Measurements from ENCODE around the gene PSMB2.

The PSMB2 gene

GRCh38 chr1:35641233-35641866 is at the start of gene PSMB2 (continued):
- no peak for TF ChIP-seq ZNF585B (tag by site-specific recombination; IDR thresholded peaks at IDR 0.05)
- no peak for TF ChIP-seq ELK4 (IDR thresholded peaks at IDR 0.05; ENCODE audit: borderline replicate concordance, low read depth, low read length)
- TF ChIP-seq ATF2 (tag by site-specific recombination; IDR thresholded peaks at IDR 0.05; ENCODE audit: low read depth): peak; percentile 19; the same call in 1 of the 2 replicates
- TF ChIP-seq ZNF132 (tag by site-specific recombination; IDR thresholded peaks at IDR 0.05; ENCODE audit: borderline replicate concordance): no peak
- TF ChIP-seq PRDM10 (tag by site-specific recombination; IDR thresholded peaks at IDR 0.05): no peak
- peak; percentile 12; the same call in 1 of the 2 replicates for TF ChIP-seq ZNF394 (tag by site-specific recombination; IDR thresholded peaks at IDR 0.05; ENCODE audit: borderline replicate concordance)
- TF ChIP-seq ZNF785 (tag by site-specific recombination; IDR thresholded peaks at IDR 0.05): no peak
- TF ChIP-seq KLF16 (tag by site-specific recombination; IDR thresholded peaks at IDR 0.05): peak; percentile 28
- no peak for TF ChIP-seq ZNF670 (tag by site-specific recombination; IDR thresholded peaks at IDR 0.05; ENCODE audit: low read depth)
- TF ChIP-seq ZNF391 (tag by site-specific recombination; IDR thresholded peaks at IDR 0.05; ENCODE audit: borderline replicate concordance, low read depth): 0 out of 2 replicates have a peak, but pooled peaks have one; percentile 18
- no peak for TF ChIP-seq ZNF654 (tag by site-specific recombination; IDR thresholded peaks at IDR 0.05; ENCODE audit: low read depth)
- no peak for TF ChIP-seq ZNF596 (tag by site-specific recombination; IDR thresholded peaks at IDR 0.05)
- TF ChIP-seq ZBTB20 (tag by site-specific recombination; IDR thresholded peaks at IDR 0.05): peak; percentile 45; the same call in 1 of the 2 replicates
- TF ChIP-seq ZSCAN30 (tag by site-specific recombination; IDR thresholded peaks at IDR 0.05): peak; percentile 37; the same call in 1 of the 2 replicates
- 0 out of 2 replicates have a peak, but pooled peaks have one; percentile 15 for TF ChIP-seq KLF10 (tag by site-specific recombination; IDR thresholded peaks at IDR 0.05)
- TF ChIP-seq ZNF830 (tag by site-specific recombination; IDR thresholded peaks at IDR 0.05; ENCODE audit: low read depth): no peak
- TF ChIP-seq ZNF211 (tag by site-specific recombination; IDR thresholded peaks at IDR 0.05; ENCODE audit: low read depth): no peak
- no peak for TF ChIP-seq ZBTB7A (tag by site-specific recombination; IDR thresholded peaks at IDR 0.05; ENCODE audit: low read depth)
- peak; percentile 35; the same call in 1 of the 2 replicates for TF ChIP-seq SP2 (tag by site-specific recombination; IDR thresholded peaks at IDR 0.05)
- no peak for TF ChIP-seq ZNF398 (tag by site-specific recombination; IDR thresholded peaks at IDR 0.05)
- peak; percentile 78 for TF ChIP-seq ZBTB8A (tag by site-specific recombination; IDR thresholded peaks at IDR 0.05)
- 0 out of 2 replicates have a peak, but pooled peaks have one; percentile 9 for TF ChIP-seq ZSCAN23 (tag by site-specific recombination; IDR thresholded peaks at IDR 0.05)
- no peak for TF ChIP-seq ZNF626 (tag by site-specific recombination; IDR thresholded peaks at IDR 0.05)
- TF ChIP-seq ZBTB17 (tag by site-specific recombination; IDR thresholded peaks at IDR 0.05): peak; percentile 99
- TF ChIP-seq SETDB1 (IDR thresholded peaks at IDR 0.05; ENCODE audit: insufficient read length, low read length): no peak
- TF ChIP-seq HOXD13 (CRISPR knock-in tag; IDR thresholded peaks at IDR 0.05; ENCODE audit: borderline replicate concordance): no peak
- no peak for TF ChIP-seq HOXC10 (CRISPR knock-in tag; IDR thresholded peaks at IDR 0.05)
- TF ChIP-seq ZNF426 (tag by site-specific recombination; IDR thresholded peaks at IDR 0.05): no peak
- TF ChIP-seq ZNF600 (tag by site-specific recombination; IDR thresholded peaks at IDR 0.05): peak; percentile 46; the same call in 1 of the 2 replicates
- TF ChIP-seq ZNF133 (tag by site-specific recombination; IDR thresholded peaks at IDR 0.05): no peak
- TF ChIP-seq IKZF3 (tag by site-specific recombination; IDR thresholded peaks at IDR 0.05): 0 out of 2 replicates have a peak, but pooled peaks have one; percentile 5
- TF ChIP-seq ZNF747 (tag by site-specific recombination; IDR thresholded peaks at IDR 0.05): no peak
- no peak for TF ChIP-seq ZNF433 (tag by site-specific recombination; IDR thresholded peaks at IDR 0.05; ENCODE audit: low read depth)

All from HEK293 (cell line).